ENCODE measurements around the gene SLC9A7. TPM values are rescaled to one million over a fixed set of nuclear protein-coding genes. Genes with fewer than 3 reads are reported as not detected.

Gene SLC9A7
- polyA plus RNA-seq, 4 donors = 3.9 to 4.9 (median 4.8) TPM

- DNase-seq (ENCODE audit: low read depth in 4 of 4, low spot score in 3 of 4) = no peak
These were observed 181.5 kb downstream of the SLC9A7 start for GRCh38 chrX:46577221-46578005.

- DNase-seq (ENCODE audit: low read depth in 4 of 4, low spot score in 3 of 4) = no peak
These were observed 182.5 kb downstream of the SLC9A7 start for GRCh38 chrX:46576458-46576857.

GRCh38 chrX:46575991-46576392 is 182.9 kb downstream of the SLC9A7 start:
- DNase-seq (ENCODE audit: low read depth in 4 of 4, low spot score in 3 of 4) = no peak

GRCh38 chrX:46575586-46575985 is 183.3 kb downstream of the SLC9A7 start:
- DNase-seq (ENCODE audit: low read depth in 4 of 4, low spot score in 3 of 4) = no peak

- no peak for DNase-seq (ENCODE audit: low read depth in 4 of 4, low spot score in 3 of 4)
These were observed 184.0 kb downstream of the SLC9A7 start for GRCh38 chrX:46574774-46575381.

GRCh38 chrX:46573892-46574773 is 184.8 kb downstream of the SLC9A7 start:
- no peak for DNase-seq (ENCODE audit: low read depth in 4 of 4, low spot score in 3 of 4)

- DNase-seq (ENCODE audit: low read depth in 4 of 4, low spot score in 3 of 4) = no peak
These were observed 185.5 kb downstream of the SLC9A7 start, which contains the start of gene CHST7 for GRCh38 chrX:46573331-46573891. CHST7 (plus strand) TSS chrX:46573765; CDS start chrX:46573932, 167 bp downstream.

GRCh38 chrX:46572340-46572936 is 186.5 kb downstream of the SLC9A7 start:
- no peak for DNase-seq (ENCODE audit: low read depth in 4 of 4, low spot score in 3 of 4)

- no peak for DNase-seq (ENCODE audit: low read depth in 4 of 4, low spot score in 3 of 4)
These were observed 187.2 kb downstream of the SLC9A7 start for GRCh38 chrX:46571423-46572339.

GRCh38 chrX:46569621-46570020 is 189.3 kb downstream of the SLC9A7 start:
- no peak for DNase-seq (ENCODE audit: low read depth in 4 of 4, low spot score in 3 of 4)

- DNase-seq (ENCODE audit: low read depth in 4 of 4, low spot score in 3 of 4) = no peak
These were observed 191.5 kb downstream of the SLC9A7 start for GRCh38 chrX:46567388-46567787.

- DNase-seq (ENCODE audit: low read depth in 4 of 4, low spot score in 3 of 4) = no peak
These were observed 196.9 kb downstream of the SLC9A7 start for GRCh38 chrX:46561824-46562657.

GRCh38 chrX:46559062-46559461 is 199.9 kb downstream of the SLC9A7 start:
- DNase-seq (ENCODE audit: low read depth in 4 of 4, low spot score in 3 of 4) = no peak

GRCh38 chrX:46554942-46555341 is 204.0 kb downstream of the SLC9A7 start:
- no peak for DNase-seq (ENCODE audit: low read depth in 4 of 4, low spot score in 3 of 4)

GRCh38 chrX:46553935-46554334 is 205.0 kb downstream of the SLC9A7 start:
- no peak for DNase-seq (ENCODE audit: low read depth in 4 of 4, low spot score in 3 of 4)

GRCh38 chrX:46551494-46552128 is 207.3 kb downstream of the SLC9A7 start:
- no peak for DNase-seq (ENCODE audit: low read depth in 4 of 4, low spot score in 3 of 4)

GRCh38 chrX:46549914-46550313 is 209.0 kb downstream of the SLC9A7 start:
- no peak for DNase-seq (ENCODE audit: low read depth in 4 of 4, low spot score in 3 of 4)
